ENCODE measurements around the gene TMCO4. TPM values are rescaled to one million over a fixed set of nuclear protein-coding genes. Genes with fewer than 3 reads are reported as not detected.

Gene TMCO4
- total RNA-seq, 4 donors from 2014 or later, result 16.1 to 36.2 (median 26.9) TPM

DNA sequence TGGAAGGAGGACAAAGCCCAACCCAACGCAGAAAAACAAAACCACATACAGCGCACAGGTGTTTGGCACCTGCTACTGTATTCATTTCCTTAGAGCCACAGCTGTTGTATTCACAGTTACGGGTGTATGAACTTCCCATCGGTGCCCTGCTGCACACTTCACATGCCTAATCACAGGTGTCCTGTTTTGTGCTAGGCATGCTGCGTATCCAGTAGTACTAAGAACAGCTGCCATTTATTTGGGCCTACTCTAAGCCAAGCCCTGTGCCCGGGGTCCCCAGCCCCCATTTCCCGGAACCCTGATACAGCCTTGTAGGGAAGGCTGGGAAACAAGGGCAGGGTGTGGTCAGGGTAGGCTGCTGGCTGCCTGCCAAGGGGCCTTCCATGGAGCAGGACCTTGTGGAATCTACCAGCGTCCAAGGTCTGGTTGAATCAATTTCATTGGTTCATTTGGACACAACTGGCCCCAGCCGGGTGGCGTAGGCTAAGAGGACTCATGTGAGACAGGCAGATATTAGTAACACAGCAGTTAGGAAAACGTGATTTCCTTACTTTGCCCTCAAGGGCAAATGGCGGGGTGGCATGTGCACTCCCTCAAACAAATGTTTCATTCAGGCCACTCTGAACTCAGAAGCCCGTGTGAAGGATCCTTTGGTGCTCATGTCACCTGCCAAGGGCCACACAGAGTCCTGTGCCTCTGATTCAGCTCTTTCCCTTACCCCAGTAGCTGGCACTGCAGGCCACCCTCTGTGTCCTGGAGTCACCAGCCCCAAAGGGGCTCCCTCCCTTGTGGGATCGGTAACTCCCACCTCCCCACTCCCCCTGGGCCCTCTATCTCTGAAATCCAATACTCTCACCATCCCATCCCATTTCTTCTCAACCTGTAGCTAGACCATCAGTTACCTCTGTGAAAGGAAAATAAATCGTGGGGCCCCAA, 16.4 kb upstream of the TMCO4 start:
- Histone ChIP-seq H3K9me3 (no peaks in the 10 kb centered on the region), H3K36me3 (no peaks in the 10 kb centered on the region), H3K4me3 (peak overlapping the region in 1 of 4 donors; percentile 47), H3K27me3 (no peaks in the 10 kb centered on the region), H3K27ac (peak overlapping the region; percentile 74 to 87 (median 84)), H3K4me1 (peaks cover 2 to 28% (median 21%) of the 10 kb centered on the region in 4 donors)
- DNase-seq, result peak; percentile 91
- in situ Hi-C loops (cut with MboI; ENCODE audit: low pct_ligation_motif_present in 1 of 4, low pct_unique_long_range_greater_than_20kb in 1 of 4, low sequenced_read_pairs in 3 of 4), result no loop called here
- peak; percentile 87 to 91 (median 88) for TF ChIP-seq POLR2AphosphoS5 (IDR thresholded peaks at IDR 0.05)
- TF ChIP-seq EP300 (IDR thresholded peaks at IDR 0.05; ENCODE audit: low read depth), result no peak
- 48 to 60% methylated on average over 4 to 15 of the region's 15 CpGs for WGBS, 2 donors (ENCODE audit: low coverage in 1 of 2)
- intact Hi-C loops (cut with DNase I; ENCODE audit: low total_unique reads), result no loop called here

DNA sequence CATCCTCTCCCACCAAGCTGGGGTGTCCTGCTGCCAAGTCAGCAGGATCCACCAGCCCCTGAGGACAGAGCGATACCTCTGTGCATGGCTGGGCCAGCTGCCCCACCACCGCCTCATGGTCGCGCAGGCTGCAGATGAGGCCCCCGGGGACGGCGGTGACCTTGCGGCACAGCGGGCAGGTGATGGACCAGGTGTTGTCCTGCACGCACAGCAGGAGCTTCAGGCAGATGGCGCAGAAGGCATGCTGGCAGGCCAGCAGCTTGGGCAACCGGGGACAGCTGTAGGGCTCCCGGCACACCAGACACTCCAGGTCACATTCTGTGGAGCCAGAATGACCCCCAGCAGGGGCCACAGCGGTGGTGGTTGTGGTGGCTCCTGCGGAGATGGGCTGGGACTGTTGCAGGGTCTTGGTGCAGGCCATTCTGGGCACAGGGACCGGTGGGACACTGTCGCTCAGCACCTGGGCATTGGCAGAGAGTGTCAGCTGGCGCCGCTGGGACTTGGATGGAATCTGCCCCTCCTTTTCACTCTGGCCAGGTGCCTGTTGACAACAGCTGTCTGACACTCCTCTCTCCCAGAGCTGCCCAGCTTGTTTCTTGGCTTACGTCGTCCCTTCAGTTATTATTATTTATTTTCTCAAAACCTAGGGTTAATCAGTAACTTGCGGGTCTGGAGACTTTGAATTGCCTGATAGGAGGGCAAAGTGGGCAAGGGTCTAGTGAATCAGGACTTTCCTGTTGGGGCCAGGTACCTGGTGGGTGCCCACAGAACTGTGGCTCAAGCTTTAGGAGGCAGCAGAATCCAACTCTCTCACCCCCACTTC, 15.2 kb upstream of the TMCO4 start, which contains the start of gene RNF186:
Gene RNF186 (minus strand): TSS at position 603 of the 823 bp plus-strand sequence. CDS start 182 bp downstream, at position 421.
- Histone ChIP-seq H3K9me3 (no peaks in the 10 kb centered on the region), H3K36me3 (no peaks in the 10 kb centered on the region), H3K27ac (peak within 1 kb of the TSS; percentile 74 to 87 (median 84)), H3K4me1 (peaks cover 2 to 29% (median 21%) of the 10 kb centered on the region in 4 donors), H3K27me3 (no peaks in the 10 kb centered on the region), H3K4me3 (peak within 1 kb of the TSS; percentile 8 to 47 (median 36))
- DNase-seq, result peak; percentile 89
- peak; percentile 85 to 93 (median 90) for TF ChIP-seq POLR2AphosphoS5 (IDR thresholded peaks at IDR 0.05)
- no peak for TF ChIP-seq EP300 (IDR thresholded peaks at IDR 0.05; ENCODE audit: low read depth)
- peak; percentile 80 for TF ChIP-seq POLR2A (IDR thresholded peaks at IDR 0.05)
- no peak for TF ChIP-seq CTCF (IDR thresholded peaks at IDR 0.05)
- WGBS, 2 donors (ENCODE audit: low coverage in 1 of 2), result 50 to 83% methylated on average over 3 to 22 of the region's 22 CpGs
- in situ Hi-C loops (cut with MboI; ENCODE audit: low pct_ligation_motif_present in 1 of 4, low pct_unique_long_range_greater_than_20kb in 1 of 4, low sequenced_read_pairs in 3 of 4), result no loop called here
- intact Hi-C loops (cut with DNase I; ENCODE audit: low total_unique reads), result no loop called here

GRCh38 chr1:19814244-19814661, 14.5 kb upstream of the TMCO4 start:
- Histone ChIP-seq H3K27ac (peak overlapping the region; percentile 74 to 87 (median 84)), H3K4me3 (peak overlapping the region in 3 of 4 donors; percentile 28 to 47 (median 45)), H3K27me3 (no peaks in the 10 kb centered on the region), H3K9me3 (no peaks in the 10 kb centered on the region), H3K36me3 (no peaks in the 10 kb centered on the region), H3K4me1 (peaks cover 2 to 31% (median 21%) of the 10 kb centered on the region in 4 donors)
- in situ Hi-C loops (cut with MboI; ENCODE audit: low pct_ligation_motif_present in 1 of 4, low pct_unique_long_range_greater_than_20kb in 1 of 4, low sequenced_read_pairs in 3 of 4), result no loop called here
- 52% methylated on average over 15 of the region's 15 CpGs; no CpG with 5 or more reads in 1 of the 2 donors for WGBS, 2 donors (ENCODE audit: low coverage in 1 of 2)
- DNase-seq, result no peak
- intact Hi-C loops (cut with DNase I; ENCODE audit: low total_unique reads), result no loop called here
- TF ChIP-seq POLR2AphosphoS5 (IDR thresholded peaks at IDR 0.05) (no peak), POLR2A (IDR thresholded peaks at IDR 0.05) (no peak), CTCF (IDR thresholded peaks at IDR 0.05) (no peak), EP300 (IDR thresholded peaks at IDR 0.05; ENCODE audit: low read depth) (no peak)

GRCh38 chr1:19813643-19813960, 13.9 kb upstream of the TMCO4 start:
- 56% methylated on average over 4 of the region's 4 CpGs; no CpG with 5 or more reads in 1 of the 2 donors for WGBS, 2 donors (ENCODE audit: low coverage in 1 of 2)
- in situ Hi-C loops (cut with MboI; ENCODE audit: low pct_ligation_motif_present in 1 of 4, low pct_unique_long_range_greater_than_20kb in 1 of 4, low sequenced_read_pairs in 3 of 4), result no loop called here
- Histone ChIP-seq H3K4me3 (peak overlapping the region in 3 of 4 donors; percentile 28 to 47 (median 45)), H3K27me3 (no peaks in the 10 kb centered on the region), H3K36me3 (no peaks in the 10 kb centered on the region), H3K9me3 (no peaks in the 10 kb centered on the region), H3K4me1 (peaks cover 2 to 31% (median 21%) of the 10 kb centered on the region in 4 donors), H3K27ac (peak overlapping the region; percentile 74 to 87 (median 84))
- intact Hi-C loops (cut with DNase I; ENCODE audit: low total_unique reads), result no loop called here
- TF ChIP-seq POLR2AphosphoS5 (IDR thresholded peaks at IDR 0.05) (no peak), POLR2A (IDR thresholded peaks at IDR 0.05) (peak; percentile 28), CTCF (IDR thresholded peaks at IDR 0.05) (no peak), EP300 (IDR thresholded peaks at IDR 0.05; ENCODE audit: low read depth) (no peak)
- no peak for DNase-seq

All from transverse colon (tissue), 4 donors.